ENCODE results near the gene NUP214. TPM values are rescaled to one million over a fixed set of nuclear protein-coding genes. Genes with fewer than 3 reads are reported as not detected.
A peak's percentile ranks its signal among the peaks of the same experiment; 100 is the strongest.

Gene NUP214
- total RNA-seq, 1 donor from 2014 or later, result 12.2 TPM

GRCh38 chr9:131276094-131276888 lies 150.9 kb downstream of the NUP214 start, which contains the start of gene FAM78A:
TSS of gene FAM78A (minus strand) at chr9:131276510. CDS start at chr9:131276179, 331 bp downstream.
- DNase-seq (ENCODE audit: low read depth, low spot score), result no peak

GRCh38 chr9:131276891-131277286 lies 151.5 kb downstream of the NUP214 start:
- no peak for DNase-seq (ENCODE audit: low read depth, low spot score)

- no peak for DNase-seq (ENCODE audit: low read depth, low spot score)
Observed at GRCh38 chr9:131277287-131277909, 152.0 kb downstream of the NUP214 start.

GRCh38 chr9:131277910-131278701 lies 152.7 kb downstream of the NUP214 start:
- DNase-seq (ENCODE audit: low read depth, low spot score), result peak; percentile 57

GRCh38 chr9:131278702-131279111 lies 153.3 kb downstream of the NUP214 start:
- DNase-seq (ENCODE audit: low read depth, low spot score), result no peak

- no peak for DNase-seq (ENCODE audit: low read depth, low spot score)
Observed at GRCh38 chr9:131279196-131279862, 153.9 kb downstream of the NUP214 start.

GRCh38 chr9:131279863-131280570 lies 154.6 kb downstream of the NUP214 start:
- no peak for DNase-seq (ENCODE audit: low read depth, low spot score)

- no peak for DNase-seq (ENCODE audit: low read depth, low spot score)
Observed at GRCh38 chr9:131280660-131281059, 155.3 kb downstream of the NUP214 start.

GRCh38 chr9:131281119-131281965 lies 156.0 kb downstream of the NUP214 start:
- no peak for DNase-seq (ENCODE audit: low read depth, low spot score)

- DNase-seq (ENCODE audit: low read depth, low spot score), result no peak
Observed at GRCh38 chr9:131282175-131282574, 156.8 kb downstream of the NUP214 start.

GRCh38 chr9:131282688-131283422 lies 157.5 kb downstream of the NUP214 start:
- DNase-seq (ENCODE audit: low read depth, low spot score), result no peak

Other genes with a start within 250 kb of the NUP214 start
- not detected in 2 replicates for gene QRFP, start 228.8 kb upstream of the NUP214 start, total RNA-seq
- gene FIBCD1, start 186.3 kb upstream of the NUP214 start, total RNA-seq, result not detected in 2 replicates
- 0.07 TPM in 1 of 2 replicates, not detected in the other for gene LAMC3, start 116.4 kb upstream of the NUP214 start, total RNA-seq
- gene AIF1L, start 29.1 kb upstream of the NUP214 start, total RNA-seq, result 64.6 and 72.3 TPM in 2 replicates
- gene FAM78A, start 150.9 kb downstream of the NUP214 start, total RNA-seq, result 3.7 and 4.9 TPM in 2 replicates
- gene PLPP7, start 164.1 kb downstream of the NUP214 start, total RNA-seq, result 1.5 and 3.6 TPM in 2 replicates

Data from pulmonary artery endothelial cell (primary cell).